Prostate gland (tissue), 2 donors: ENCODE measurements around the gene RAI14.

Experiments used
- CTCF ChIP-seq, 4 experiments: fragments of 200-600 bp in 2 of 4; fragments of 450-650 bp in 2 of 4; sonication (generic) in 2 of 4; IDR thresholded peaks; 1 replicate in 3 of 4; 2 replicates in 1 of 4; pipeline ENCODE4 v1.5.1; 2016 to 2019; ENCODE audit warnings: antibody characterized with exemption in 4 of 4, mild to moderate bottlenecking in 2 of 4, moderate library complexity in 2 of 4
- POLR2A ChIP-seq: fragments of 450-650 bp; IDR thresholded peaks from one replicate; pipeline ENCODE4 v1.6.1; 2016; ENCODE audit warnings: antibody characterized with exemption, mild to moderate bottlenecking
- POLR2AphosphoS5 ChIP-seq: sonication (generic); formaldehyde crosslinking; IDR thresholded peaks from one replicate; pipeline ENCODE4 v1.6.1; 2017; ENCODE audit warnings: antibody characterized with exemption

- TF ChIP-seq POLR2AphosphoS5 (no peak), CTCF (IDR thresholded peaks at IDR 0.05) (no peak), POLR2A (no peak)
Measured at GRCh38 chr5:34813509-34813908, 157.4 kb downstream of the RAI14 start.
